NCI-H2107 (cell line): ENCODE results near the gene SLC10A7.

ENCODE experiments used
- DNase-seq: peaks from one replicate; lab custom pipeline; 2025; lab: John Stamatoyannopoulos, UW

SLC10A7 gene

DNA sequence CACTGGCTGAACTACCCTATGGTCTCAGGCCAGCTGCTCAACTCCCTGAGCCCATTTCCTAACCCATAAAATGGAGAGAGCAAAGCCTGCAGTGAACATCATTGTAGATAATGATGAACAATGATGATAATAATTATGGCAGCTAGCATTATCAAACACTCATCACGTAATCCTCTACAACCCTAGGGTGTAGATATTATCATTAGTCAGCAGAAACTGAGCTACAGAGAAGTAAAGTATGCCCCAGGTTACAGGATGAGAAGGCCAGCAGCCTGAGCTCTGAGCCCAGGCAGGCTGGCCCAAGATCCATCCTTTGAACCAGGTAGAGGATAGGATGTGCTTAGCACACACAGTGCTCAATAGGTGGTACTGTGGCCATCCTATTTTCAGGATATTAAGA lies 264.2 kb downstream of the SLC10A7 start:
- no peak for DNase-seq

DNA sequence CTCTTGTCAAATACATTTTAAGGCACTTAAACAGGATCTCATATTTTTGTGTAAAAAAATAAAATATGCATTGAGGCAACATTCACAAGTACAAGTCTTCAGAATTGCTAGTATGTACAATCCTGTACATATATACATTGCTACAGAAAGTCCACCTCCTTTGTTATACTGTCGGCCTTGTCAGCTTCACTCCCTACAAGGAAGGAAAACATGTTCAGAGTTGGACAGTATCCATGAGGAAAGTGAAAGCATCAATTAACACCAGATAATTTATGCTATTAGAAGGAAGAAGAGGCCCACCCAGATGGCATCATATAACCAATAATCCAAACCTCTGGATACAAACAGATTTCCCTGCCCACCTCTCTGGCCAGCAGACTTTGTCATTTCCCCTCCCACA lies 265.4 kb downstream of the SLC10A7 start:
- DNase-seq, result no peak

DNA sequence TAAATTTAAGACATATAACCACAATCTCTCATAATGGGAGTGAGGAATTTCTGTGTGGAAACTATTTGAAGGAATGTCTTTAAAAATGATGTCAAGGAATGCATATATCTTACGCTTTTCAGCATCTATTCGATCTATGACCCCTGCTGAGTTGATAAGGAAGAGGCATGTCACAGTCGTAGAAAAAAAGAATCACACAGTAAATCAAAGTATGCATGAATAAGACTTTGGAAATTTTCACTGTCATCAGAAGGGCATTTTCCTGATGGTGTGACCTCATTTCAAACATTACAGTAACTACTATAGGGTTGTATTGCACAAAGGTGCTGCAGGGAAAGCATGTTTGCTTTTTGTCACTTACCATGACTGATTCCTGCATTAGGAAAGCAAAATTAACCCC lies 265.9 kb downstream of the SLC10A7 start:
- DNase-seq, result no peak

DNA sequence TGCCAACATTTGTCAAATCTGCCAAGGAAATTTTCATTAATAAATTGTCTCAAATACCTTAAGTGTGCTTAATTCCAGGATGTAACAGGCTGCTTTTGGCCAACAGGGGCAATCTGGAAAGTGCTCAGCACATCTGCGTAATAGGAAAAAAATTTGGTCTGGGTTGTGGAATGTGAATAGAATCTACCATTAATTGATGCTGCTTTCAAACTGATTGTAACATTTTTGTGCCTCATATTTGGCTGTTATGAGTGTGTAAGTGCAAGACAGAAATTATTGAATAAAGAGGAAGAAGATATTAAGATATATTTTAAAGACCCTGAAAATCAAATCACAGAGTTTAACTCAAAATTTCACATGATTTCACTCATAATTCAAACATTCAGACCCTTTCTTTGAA lies 266.3 kb downstream of the SLC10A7 start:
- no peak for DNase-seq

DNA sequence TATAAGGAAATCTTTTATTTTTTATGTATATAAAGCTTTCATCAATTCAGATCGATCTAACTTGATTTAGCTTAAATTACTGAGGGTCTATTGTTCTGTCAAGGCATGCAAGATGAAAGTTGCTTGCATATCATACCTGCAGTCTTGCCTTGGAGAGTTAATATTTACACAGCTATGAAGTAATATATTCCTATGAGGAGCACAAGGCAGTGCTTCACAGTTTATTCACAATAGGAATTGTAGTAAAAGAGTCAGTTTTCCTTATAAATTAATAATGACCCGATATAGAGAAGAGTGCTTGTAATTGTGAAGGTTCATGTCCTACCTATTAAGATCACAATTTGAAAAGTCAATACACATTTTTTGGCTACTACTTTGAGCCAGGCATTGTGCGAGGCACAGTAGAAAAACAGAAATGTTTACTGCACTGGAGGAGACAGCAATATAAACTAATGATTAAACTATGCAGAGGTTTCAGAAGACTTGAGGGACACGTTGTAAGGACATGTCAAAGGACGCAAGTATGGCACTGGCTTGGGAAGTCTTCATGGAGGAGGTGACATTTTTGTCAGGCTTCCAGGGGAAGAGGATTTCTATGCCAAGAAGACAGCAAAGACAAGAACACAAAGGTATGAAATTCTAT lies 268.6 kb downstream of the SLC10A7 start:
- no peak for DNase-seq

DNA sequence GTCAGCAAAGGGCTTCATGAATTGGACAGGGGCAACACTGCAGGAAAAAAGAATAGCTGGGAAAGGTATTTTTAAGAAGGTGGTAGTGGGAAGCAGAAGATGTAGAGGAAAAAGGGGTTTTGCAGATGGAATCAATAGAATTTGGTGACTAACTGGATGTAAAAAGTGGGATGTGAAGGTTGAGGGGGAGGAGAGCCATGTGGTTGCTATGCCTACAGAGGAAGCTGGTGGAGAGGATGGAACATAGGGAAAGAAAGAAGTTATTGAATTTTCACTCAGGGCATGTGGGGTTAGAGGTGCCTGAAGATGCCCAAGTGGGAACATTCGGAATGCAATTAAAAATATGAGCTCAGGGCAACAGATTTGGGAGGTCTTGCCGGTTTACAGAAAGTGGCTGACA lies 274.4 kb downstream of the SLC10A7 start:
- no peak for DNase-seq

DNA sequence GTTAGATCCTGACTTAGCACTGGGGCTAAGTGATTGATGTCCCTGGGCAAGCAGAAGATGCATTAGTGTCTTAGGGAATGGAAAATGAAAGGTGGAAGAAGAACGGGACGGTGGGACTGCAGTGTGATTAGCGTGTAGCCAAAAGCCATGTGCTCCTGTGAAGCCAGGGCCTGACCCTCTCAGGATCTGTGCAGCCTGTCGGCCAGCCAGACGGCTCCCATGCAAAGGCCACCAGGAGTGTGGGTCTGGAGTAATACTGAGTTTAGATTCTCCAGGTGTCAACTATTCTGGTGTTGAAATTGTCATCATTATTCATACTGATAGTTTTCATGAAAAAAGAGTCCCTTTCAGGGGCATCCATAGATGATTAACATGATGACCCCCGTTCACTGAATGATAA lies 275.4 kb downstream of the SLC10A7 start:
- DNase-seq, result no peak

DNA sequence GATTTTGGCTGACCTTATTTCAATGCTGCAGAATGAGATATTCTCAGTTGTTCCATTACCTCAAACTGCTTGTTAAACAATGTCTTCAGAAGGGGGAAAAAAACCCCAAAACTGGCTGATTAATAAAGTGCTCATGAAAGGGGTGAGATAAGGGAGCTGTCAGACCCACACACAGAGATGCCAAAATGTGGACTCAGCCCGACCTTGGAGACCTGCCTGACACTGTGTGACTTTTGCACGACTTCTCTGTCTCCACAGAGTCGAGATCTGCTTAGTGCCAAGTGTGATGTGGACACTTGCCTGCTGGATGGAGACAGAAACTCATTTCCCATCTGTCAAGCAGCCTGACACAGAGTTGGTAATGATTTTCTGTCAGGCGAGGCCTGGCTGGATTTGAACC lies 275.9 kb downstream of the SLC10A7 start:
- no peak for DNase-seq

DNA sequence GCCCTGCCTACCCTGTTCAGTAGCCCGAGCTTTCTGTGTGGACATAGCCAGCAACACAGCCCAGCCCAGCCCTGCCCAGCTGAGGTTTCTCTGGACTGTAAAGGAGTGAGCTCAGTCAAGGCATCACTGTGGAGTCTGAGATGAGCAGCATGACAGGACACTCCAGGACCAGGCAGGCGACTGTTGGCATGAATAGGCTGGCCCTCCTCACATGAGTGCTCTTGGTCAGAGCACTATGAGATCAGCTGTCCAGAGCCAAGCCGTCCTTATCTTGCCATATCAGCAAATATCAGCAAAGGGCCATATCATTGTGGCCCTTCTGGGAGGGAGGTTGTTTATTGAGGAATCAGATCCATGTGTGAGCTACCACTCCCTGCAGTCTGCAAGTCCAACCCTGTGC lies 276.5 kb downstream of the SLC10A7 start:
- no peak for DNase-seq

DNA sequence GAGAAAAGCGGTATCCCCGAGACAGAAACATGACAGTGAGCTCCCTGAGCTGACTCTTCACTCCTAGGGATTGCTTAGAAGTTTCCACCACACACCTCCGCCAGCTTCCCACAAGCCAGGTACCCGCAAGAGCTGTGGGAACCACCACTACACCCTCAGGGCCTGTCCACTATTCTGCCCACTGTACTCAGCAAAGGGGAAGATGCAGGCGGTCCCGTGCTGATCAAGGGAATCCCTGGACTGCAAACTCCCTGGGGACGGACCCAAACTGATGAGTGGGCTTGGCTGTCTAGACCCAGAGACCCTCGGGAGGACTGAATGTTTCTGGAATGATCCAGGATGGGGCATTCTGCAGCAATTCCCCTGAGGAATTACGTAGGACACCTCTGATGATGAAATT lies 277.2 kb downstream of the SLC10A7 start:
- DNase-seq, result no peak

DNA sequence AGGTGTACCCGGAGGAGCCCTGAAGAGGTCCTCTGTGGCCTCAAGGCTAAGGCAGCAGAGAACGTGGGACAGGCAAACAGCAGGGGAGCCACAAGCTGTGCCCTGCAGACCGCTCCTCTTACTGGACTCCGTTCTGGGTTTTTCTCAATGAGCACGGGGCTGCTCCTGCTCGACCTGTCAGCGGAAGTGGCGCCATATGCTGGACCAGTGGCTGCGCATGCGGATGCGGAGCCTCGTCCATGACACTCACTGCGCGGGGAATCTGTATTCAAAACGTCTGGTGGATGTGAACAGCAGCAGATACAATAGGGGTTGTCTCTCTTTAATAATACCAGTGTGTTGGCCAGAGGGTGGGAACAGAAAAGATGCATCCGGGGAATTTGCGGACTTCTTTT lies 277.9 kb downstream of the SLC10A7 start:
- DNase-seq, result no peak

DNA sequence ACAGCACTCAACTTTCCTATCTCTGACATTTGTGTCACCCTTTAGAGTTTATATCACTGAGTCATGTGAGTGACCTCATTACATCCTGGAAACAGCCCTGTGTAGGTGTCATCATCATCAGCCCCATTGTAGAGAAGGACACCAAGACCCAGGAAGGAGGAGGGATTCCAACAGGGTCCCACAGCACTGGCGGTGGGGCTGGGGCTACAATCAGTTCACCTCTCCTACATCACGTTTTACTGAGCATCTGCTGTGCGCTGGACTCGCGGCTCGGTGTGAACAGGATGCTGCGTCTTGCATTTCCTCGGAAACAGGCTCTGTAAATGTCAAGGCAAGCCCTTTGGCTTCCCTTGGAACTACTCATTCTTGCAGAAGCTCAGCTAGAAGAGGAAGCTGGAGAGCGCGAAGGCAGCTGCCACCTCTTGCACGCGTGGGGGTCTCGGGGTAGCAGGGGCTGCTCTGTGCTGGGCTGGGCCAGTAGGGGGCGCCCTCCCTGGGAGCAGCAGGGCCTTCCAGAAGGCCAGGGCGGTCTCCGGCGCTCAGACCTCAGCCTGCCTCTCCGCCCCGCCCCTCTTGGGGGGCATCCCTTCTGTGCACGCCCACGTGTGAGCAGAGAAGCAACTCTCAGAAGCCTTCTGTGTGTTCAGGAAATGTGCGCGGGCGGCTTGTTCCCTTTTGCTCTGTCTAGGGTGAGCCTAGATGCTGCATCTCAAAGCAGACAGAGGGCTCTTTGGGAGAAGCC lies 278.4 kb downstream of the SLC10A7 start:
- DNase-seq, result no peak

DNA sequence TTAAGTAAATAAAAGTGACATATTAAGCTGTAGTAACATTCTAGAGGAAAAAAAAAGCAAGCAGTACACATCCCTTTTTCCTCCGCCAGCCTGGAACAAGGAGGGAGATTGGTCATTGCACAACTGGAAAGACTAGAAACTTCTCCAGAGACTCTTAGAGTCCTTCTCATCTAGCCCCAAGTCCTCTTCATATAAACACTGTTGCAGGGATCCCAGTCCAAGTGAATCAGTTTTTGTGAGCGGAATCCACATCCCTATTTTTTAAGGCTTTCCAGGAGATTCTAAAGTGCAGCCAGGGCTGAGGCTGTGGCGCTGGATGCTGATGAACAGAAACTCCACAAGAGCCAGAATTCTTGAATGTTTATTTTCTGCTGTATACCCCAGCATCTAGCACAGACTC lies 283.6 kb downstream of the SLC10A7 start:
- no peak for DNase-seq

DNA sequence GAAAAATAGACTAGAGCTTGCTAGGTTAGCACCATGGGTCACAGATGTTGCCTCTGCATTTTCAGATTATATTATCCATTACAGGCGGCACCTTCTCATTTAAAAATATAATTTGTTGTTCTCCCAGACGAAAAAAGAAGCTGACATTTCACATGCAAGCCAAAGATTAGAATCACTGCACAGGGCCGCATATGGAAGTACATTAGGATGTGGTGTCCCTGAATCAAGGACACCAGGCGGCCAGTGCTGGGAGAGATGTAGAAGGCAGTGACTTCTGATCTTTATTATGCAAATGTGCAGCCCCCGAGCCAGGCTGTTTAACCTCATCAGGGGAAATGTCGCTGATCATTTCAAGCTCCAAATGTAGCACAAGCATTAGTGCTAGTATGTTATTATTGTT lies 284.6 kb downstream of the SLC10A7 start:
- no peak for DNase-seq

DNA sequence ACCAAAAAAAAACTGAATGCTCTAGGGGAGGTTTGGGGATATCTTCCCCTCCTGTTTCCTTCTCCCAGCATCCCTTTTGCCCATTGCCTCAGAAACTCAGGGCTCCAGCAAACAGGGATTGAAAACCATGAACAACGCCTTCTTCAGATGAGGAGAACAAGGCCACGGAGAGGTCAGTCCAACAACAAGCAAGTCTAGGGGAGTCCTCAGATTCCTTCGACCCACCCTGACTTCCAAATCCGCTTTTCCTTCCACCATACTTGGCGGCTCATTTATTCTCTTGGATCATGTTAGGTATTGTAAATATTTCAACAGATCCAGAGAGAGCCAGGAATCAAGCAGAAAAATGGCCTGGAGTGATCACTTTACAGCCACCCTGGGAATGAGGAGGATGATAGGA lies 285.5 kb downstream of the SLC10A7 start:
- no peak for DNase-seq

DNA sequence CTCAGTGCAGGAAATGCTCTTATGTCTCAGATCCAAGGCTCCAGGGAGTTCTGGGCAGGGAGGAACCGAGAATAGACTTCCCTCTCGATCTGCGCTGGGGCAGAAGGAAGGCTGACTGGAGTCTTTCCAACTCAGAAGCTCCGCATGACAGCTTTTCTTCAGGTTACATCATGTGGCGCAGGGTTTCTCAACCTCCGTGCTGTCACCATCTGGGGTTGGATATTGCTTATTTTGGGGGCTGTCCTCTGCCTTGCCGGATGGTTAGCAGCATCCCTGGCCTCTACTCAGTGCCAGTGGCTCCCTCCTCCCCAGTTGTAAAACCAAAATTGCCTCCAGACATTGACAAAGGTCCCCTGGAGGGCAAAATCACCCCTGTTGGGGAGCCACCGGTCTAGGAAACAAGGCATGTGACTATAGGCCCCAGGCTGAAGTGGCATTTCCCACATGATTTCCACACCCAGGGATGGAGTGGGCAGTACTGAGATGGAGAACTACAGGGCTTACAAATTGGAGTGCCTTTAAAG lies 286.0 kb downstream of the SLC10A7 start:
- DNase-seq, result no peak

DNA sequence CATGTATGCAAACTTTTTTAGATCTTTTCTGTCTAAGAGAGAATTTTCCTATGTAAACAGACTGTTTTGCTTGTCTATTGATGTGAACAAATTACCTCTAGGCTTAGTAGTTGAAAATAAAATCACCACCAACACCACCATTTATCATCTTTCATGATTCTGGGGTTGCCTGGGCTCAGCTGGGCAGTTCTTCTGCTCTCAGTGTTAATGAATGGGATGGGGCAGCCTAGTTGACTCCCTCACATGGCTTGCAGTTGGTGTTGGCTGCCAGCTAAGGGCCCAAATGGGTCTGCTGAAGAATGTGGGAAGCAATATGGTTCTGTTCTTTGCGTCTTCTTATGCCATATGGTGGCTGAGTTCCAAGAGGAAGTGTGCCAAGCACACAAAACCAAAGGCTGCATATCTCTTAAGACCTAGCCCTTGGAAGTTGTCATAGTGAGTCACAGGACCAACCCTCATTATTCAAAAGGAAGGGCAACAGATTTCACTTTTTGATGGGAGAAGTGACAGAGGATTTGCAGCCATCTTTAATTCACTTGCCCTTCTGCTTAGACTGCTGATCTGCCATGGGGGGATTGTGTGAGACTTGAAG lies 289.5 kb downstream of the SLC10A7 start:
- no peak for DNase-seq

DNA sequence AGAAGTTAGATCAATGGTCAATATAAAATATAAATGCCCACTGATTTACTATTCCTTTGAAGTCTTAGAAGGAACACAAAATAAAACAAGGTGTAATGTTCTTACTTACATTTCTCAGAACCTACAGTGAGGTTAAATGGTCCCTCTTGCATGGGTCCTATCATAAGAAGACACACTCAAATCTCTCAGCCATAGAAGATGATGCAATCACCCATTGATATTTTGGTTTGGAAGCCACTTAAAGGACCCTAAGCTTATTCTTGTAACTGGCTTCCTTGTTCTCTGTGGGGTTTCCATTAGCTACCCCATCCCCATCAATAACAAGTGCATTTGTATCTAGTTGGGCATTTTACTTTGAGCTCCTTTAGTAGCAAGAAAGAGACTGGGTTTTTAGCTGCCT lies 292.3 kb downstream of the SLC10A7 start:
- no peak for DNase-seq

DNA sequence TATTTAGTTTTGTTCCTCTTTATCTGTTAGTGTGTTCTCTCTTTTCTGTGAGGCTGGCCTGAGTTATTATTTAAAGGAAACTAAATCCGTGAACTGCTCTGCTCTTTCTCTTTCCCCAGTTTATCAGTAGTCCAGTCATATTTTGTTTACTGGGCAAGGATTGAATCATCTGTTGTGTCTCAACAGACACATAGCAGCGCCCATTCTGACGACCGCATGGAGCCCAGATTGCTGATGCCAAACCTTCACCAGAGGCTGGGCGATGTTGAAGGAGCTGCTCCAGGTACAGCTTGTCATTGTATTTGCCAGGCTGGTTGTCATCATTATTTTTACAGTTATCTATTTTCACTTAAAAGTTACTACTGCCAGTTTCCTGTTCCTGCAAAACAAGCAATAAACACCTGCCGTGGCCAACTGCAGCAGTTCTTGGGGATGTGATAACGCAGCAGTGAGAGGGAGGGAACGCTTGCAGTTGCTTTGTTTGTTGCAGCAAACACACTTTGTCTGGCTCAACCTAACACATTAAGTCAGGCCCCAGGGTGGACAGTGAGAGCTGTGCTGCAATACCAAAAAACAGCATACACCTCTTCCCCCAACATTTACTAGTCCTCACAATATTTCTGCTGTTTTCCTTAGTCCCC lies 297.3 kb downstream of the SLC10A7 start:
- no peak for DNase-seq

DNA sequence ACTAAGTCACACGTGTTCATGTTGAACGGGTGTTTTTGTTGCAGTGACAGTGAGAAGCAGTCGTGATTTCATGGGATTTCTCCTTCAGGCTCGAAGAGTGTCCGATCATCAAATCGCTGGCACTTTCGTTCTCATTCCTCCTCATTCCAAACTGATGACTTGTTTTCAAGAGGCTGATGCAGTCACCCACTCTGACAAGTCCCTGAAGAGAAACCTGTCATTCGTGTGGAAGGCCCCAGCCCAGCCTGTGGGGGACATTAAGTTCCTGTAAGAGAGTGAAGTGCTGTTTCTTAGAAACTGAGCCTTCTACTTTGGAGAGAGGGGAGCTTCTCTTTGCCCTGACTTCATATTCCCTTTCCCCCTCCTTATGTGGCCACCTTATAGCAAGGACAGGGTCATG lies 299.4 kb downstream of the SLC10A7 start:
- DNase-seq, result no peak

DNA sequence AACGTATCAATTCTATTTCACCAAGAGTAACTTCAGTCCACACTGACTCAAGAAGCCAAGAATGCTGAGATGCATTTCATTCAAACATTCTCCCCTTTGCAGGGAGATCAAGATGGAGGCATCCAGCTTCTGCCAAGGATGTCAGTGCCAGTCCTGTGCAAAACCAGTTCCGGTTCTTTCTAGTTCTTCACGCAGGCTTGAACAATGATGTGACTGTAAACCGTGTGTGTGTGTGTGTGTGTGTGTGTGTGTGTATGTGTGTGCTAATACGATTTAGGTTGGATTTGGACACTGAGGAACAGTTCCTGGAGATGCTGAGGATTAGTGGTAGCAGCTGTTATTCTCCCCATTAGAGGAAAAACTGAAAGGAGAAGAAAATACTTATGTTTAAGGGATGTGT lies 307.5 kb downstream of the SLC10A7 start, which contains the start of gene REELD1:
Gene REELD1 (plus strand): TSS at position 301 of the 400 bp plus-strand sequence. CDS start 2,415 bp downstream, outside the sequence.
- DNase-seq, result no peak

DNA sequence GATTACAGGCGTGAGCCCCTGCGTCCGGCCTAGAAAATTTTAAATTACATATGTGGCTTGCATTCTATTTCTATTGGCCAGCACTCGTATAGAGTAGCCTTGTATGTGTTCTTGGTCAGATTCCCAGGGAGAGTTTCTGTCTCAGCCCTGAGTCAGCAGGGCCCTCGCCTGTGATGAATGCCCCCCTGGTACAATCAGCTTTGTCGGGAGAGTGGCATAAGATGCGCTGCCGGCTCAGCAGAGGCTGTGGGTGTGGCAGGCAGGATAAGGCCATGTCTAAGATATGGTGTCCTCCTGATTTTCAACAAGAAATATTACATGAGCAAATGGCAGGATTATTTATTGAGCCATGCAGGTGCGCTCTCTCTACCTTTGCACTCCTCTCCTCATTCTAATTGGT lies 309.0 kb downstream of the SLC10A7 start:
- DNase-seq, result no peak

DNA sequence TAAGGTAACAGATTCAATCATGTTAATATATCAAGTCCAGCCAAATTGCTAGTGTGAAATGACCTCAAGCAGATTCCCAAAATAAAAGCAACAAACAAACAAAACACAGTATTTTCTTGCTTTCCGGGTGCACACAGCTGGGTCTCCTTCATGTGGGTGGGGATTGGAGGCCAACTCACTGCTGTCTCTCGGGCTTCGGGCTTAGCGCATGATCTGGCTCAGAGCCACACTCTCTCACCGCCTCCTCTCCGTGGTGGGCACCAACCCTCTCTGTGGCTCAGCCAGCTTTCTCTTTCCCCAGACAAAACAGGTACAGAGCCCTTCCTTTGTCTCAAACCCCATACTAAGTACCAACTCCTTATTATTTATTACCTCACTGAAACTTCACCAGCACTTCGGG lies 310.3 kb downstream of the SLC10A7 start:
- no peak for DNase-seq
